IMR-90 (cell line): ENCODE measurements around the gene GPR149.

Experiments used
- BHLHE40 ChIP-seq: fragments of 150-350 bp; IDR thresholded peaks from 2 replicates; pipeline ENCODE4 v1.6.1; 2016; ENCODE audit warnings: mild to moderate bottlenecking, low read depth, low read length
- CHD1 ChIP-seq: IDR thresholded peaks from 2 replicates; pipeline ENCODE4 v1.6.1; 2012; ENCODE audit warnings: low read depth, low read length, improper control_type of control experiment
- CTCF ChIP-seq: conservative IDR thresholded peaks from 2 replicates; pipeline ENCODE4 v1.5.1; 2012; ENCODE audit warnings: mild to moderate bottlenecking, low read depth, low read length, improper control_type of control experiment
- ELK1 ChIP-seq: fragments of 150-350 bp; IDR thresholded peaks from 2 replicates; pipeline ENCODE4 v1.6.1; 2016; ENCODE audit warnings: low read depth, mild to moderate bottlenecking, low read length, moderate library complexity, borderline replicate concordance
- FOS ChIP-seq: fragments of 150-350 bp; IDR thresholded peaks from 2 replicates; pipeline ENCODE4 v1.6.1; 2016; ENCODE audit warnings: low read depth, low read length
- MAFK ChIP-seq: IDR thresholded peaks from 2 replicates; pipeline ENCODE4 v1.6.1; 2012; ENCODE audit warnings: low read depth, low read length, improper control_type of control experiment
- MAZ ChIP-seq: IDR thresholded peaks from 2 replicates; pipeline ENCODE4 v1.6.1; 2012; ENCODE audit warnings: low read depth, mild to moderate bottlenecking, low read length, improper control_type of control experiment, moderate library complexity, borderline replicate concordance
- MXI1 ChIP-seq: IDR thresholded peaks from 2 replicates; pipeline ENCODE4 v1.6.1; 2012; ENCODE audit warnings: low read depth, mild to moderate bottlenecking, low read length, moderate library complexity, borderline replicate concordance
- NFE2L2 ChIP-seq: fragments of 150-350 bp; IDR thresholded peaks from 2 replicates; pipeline ENCODE4 v1.6.1; 2016; ENCODE audit warnings: low read depth, mild to moderate bottlenecking, low read length
- POLR2A ChIP-seq: IDR thresholded peaks from 2 replicates; pipeline ENCODE4 v1.6.1; 2012; ENCODE audit warnings: mild to moderate bottlenecking, low read depth, low read length
- RAD21 ChIP-seq: IDR thresholded peaks from 2 replicates; pipeline ENCODE4 v1.6.1; 2012; ENCODE audit warnings: low read length, improper control_type of control experiment
- RFX5 ChIP-seq: IDR thresholded peaks from 2 replicates; pipeline ENCODE4 v1.8.0; 2012; ENCODE audit warnings: low read depth, mild to moderate bottlenecking, low read length, moderate library complexity
- SMC3 ChIP-seq: fragments of 150-350 bp; IDR thresholded peaks from 2 replicates; pipeline ENCODE4 v1.6.1; 2016; ENCODE audit warnings: low read depth, mild to moderate bottlenecking, antibody characterized with exemption, low read length, moderate library complexity

- TF ChIP-seq CTCF (no peak), BHLHE40 (no peak), POLR2A (no peak), SMC3 (no peak), MAZ (no peak), MXI1 (no peak), RFX5 (no peak), RAD21 (no peak), MAFK (no peak), NFE2L2 (no peak), FOS (no peak), CHD1 (no peak), ELK1 (no peak)
Observed at GRCh38 chr3:154349223-154349622, 80.8 kb downstream of the GPR149 start.
